HUES64 (cell line): ENCODE data around the gene TSPAN14.

Experiments used
- H3K27ac ChIP-seq: 2 replicates; pipeline ENCODE4 v1.7.0; 2013; ENCODE audit warnings: low read depth, low read length, inconsistent platforms
- H3K27me3 ChIP-seq: 2 replicates; pipeline ENCODE4 v1.6.1; 2013; ENCODE audit warnings: mild to moderate bottlenecking, low read length; ENCODE audit not compliant: insufficient read depth
- H3K36me3 ChIP-seq: 2 replicates; pipeline ENCODE4 v1.6.1; 2013; ENCODE audit warnings: mild to moderate bottlenecking, low read length; ENCODE audit not compliant: insufficient read depth
- H3K4me1 ChIP-seq: 2 replicates; pipeline ENCODE4 v1.6.1; 2013; ENCODE audit warnings: mild to moderate bottlenecking, low read length, moderate library complexity; ENCODE audit not compliant: insufficient read depth
- H3K4me3 ChIP-seq: 2 replicates; pipeline ENCODE4 v1.5.1; 2013; ENCODE audit warnings: mild to moderate bottlenecking, low read length, moderate library complexity
- H3K9ac ChIP-seq: 2 replicates; pipeline ENCODE4 v1.6.1; 2013; ENCODE audit warnings: mild to moderate bottlenecking, low read depth, low read length
- H3K9me3 ChIP-seq: 2 replicates; pipeline ENCODE4 v1.6.1; 2013; ENCODE audit warnings: low read depth, low read length; ENCODE audit not compliant: insufficient read depth
- WGBS: fragments of 150-250, 120-280 bp; methylation state at CpG from one replicate; pipeline ENCODE4 v1.1.7; 2013; ENCODE audit warnings: missing lambda C conversion rate; 5-methylcytosine and 5-hydroxymethylcytosine counted together

The TSPAN14 gene

GRCh38 chr10:80458638-80459037 lies 4.5 kb downstream of the TSPAN14 start:
- Histone ChIP-seq H3K27ac (no peak overlapping the region), H3K9me3 (no peaks in the 10 kb centered on the region), H3K4me3 (no peak overlapping the region), H3K9ac (no peak overlapping the region), H3K36me3 (no peaks in the 10 kb centered on the region), H3K4me1 (peaks cover 56% of the 10 kb centered on the region), H3K27me3 (peaks cover 10% of the 10 kb centered on the region)
- 93% methylated on average over 5 of the region's 6 CpGs for WGBS

GRCh38 chr10:80459047-80459865 lies 5.1 kb downstream of the TSPAN14 start:
- WGBS: 85% methylated on average over 9 of the region's 9 CpGs
- no peak overlapping the region; the same call in 1 of the 2 replicates for H3K27ac ChIP-seq
- H3K9ac ChIP-seq: peak overlapping the region; percentile 22

GRCh38 chr10:80460399-80461207 lies 6.5 kb downstream of the TSPAN14 start:
- H3K27ac ChIP-seq: peak overlapping the region; percentile 66
- 79% methylated on average over 6 of the region's 6 CpGs for WGBS
- peak overlapping the region; percentile 42 for H3K9ac ChIP-seq
- H3K4me1 ChIP-seq: peaks cover 67% of the 10 kb centered on the region
- H3K4me3 ChIP-seq: peak overlapping the region; percentile 30
- H3K36me3 ChIP-seq: no peaks in the 10 kb centered on the region
- peaks cover 5% of the 10 kb centered on the region for H3K27me3 ChIP-seq
- no peaks in the 10 kb centered on the region for H3K9me3 ChIP-seq

More at GRCh38 chr10:80459047-80459865, 5.1 kb downstream of the TSPAN14 start:
- Histone ChIP-seq H3K36me3 (no peaks in the 10 kb centered on the region), H3K4me1 (peaks cover 62% of the 10 kb centered on the region), H3K27me3 (peaks cover 10% of the 10 kb centered on the region; the same call in 1 of the 2 replicates), H3K4me3 (no peak overlapping the region), H3K9me3 (no peaks in the 10 kb centered on the region)

GRCh38 chr10:80461208-80462183 lies 7.4 kb downstream of the TSPAN14 start:
- 88% methylated on average over 8 of the region's 8 CpGs for WGBS
- Histone ChIP-seq H3K27ac (peak overlapping the region; percentile 4; the same call in 1 of the 2 replicates), H3K9ac (peak overlapping the region; percentile 34; the same call in 1 of the 2 replicates), H3K27me3 (no peaks in the 10 kb centered on the region; the same call in 1 of the 2 replicates), H3K36me3 (no peaks in the 10 kb centered on the region), H3K9me3 (no peaks in the 10 kb centered on the region), H3K4me3 (0 out of 2 replicates have a peak overlapping the region, but pooled peaks have one; percentile 30), H3K4me1 (peaks cover 72% of the 10 kb centered on the region)

- no peak overlapping the region for H3K27ac ChIP-seq
- peaks cover 82% of the 10 kb centered on the region for H3K4me1 ChIP-seq
- no peaks in the 10 kb centered on the region for H3K36me3 ChIP-seq
- 88% methylated on average over 5 of the region's 7 CpGs for WGBS
- no peak overlapping the region for H3K9ac ChIP-seq
- H3K27me3 ChIP-seq: peaks cover 4% of the 10 kb centered on the region; the same call in 1 of the 2 replicates
- H3K4me3 ChIP-seq: no peak overlapping the region
- H3K9me3 ChIP-seq: no peaks in the 10 kb centered on the region
These were observed 8.3 kb downstream of the TSPAN14 start for GRCh38 chr10:80462299-80462980.

GRCh38 chr10:80462981-80463741 lies 9.1 kb downstream of the TSPAN14 start:
- WGBS: 82% methylated on average over 4 of the region's 5 CpGs
- H3K4me3 ChIP-seq: no peak overlapping the region
- no peak overlapping the region for H3K27ac ChIP-seq
- H3K9me3 ChIP-seq: no peaks in the 10 kb centered on the region
- H3K27me3 ChIP-seq: peaks cover 4% of the 10 kb centered on the region; the same call in 1 of the 2 replicates
- peaks cover 89% of the 10 kb centered on the region for H3K4me1 ChIP-seq
- H3K36me3 ChIP-seq: no peaks in the 10 kb centered on the region
- no peak overlapping the region for H3K9ac ChIP-seq

GRCh38 chr10:80463868-80464267 lies 9.8 kb downstream of the TSPAN14 start:
- WGBS: 88% methylated on average over 10 of the region's 10 CpGs
- H3K27ac ChIP-seq: peak overlapping the region; percentile 90
- peaks cover 86% of the 10 kb centered on the region for H3K4me1 ChIP-seq
- no peaks in the 10 kb centered on the region for H3K36me3 ChIP-seq
- no peaks in the 10 kb centered on the region for H3K9me3 ChIP-seq
- H3K27me3 ChIP-seq: peaks cover 9% of the 10 kb centered on the region; the same call in 1 of the 2 replicates
- peak overlapping the region; percentile 80; the same call in 1 of the 2 replicates for H3K9ac ChIP-seq
- H3K4me3 ChIP-seq: no peak overlapping the region

- H3K27me3 ChIP-seq: peaks cover 11% of the 10 kb centered on the region; the same call in 1 of the 2 replicates
- H3K4me1 ChIP-seq: peaks cover 76% of the 10 kb centered on the region
- 20% methylated on average over 14 of the region's 14 CpGs for WGBS
- peak overlapping the region; percentile 90 for H3K27ac ChIP-seq
- H3K9ac ChIP-seq: peak overlapping the region; percentile 80
- H3K4me3 ChIP-seq: peak overlapping the region; percentile 40
- no peaks in the 10 kb centered on the region for H3K9me3 ChIP-seq
- peaks cover 2% of the 10 kb centered on the region; the same call in 1 of the 2 replicates for H3K36me3 ChIP-seq
These were observed 10.7 kb downstream of the TSPAN14 start for GRCh38 chr10:80464557-80465450.

- peaks cover 70% of the 10 kb centered on the region for H3K4me1 ChIP-seq
These were observed 11.3 kb downstream of the TSPAN14 start for GRCh38 chr10:80465451-80465835.

More at GRCh38 chr10:80465451-80465835, 11.3 kb downstream of the TSPAN14 start:
- Histone ChIP-seq H3K27me3 (peaks cover 11% of the 10 kb centered on the region; the same call in 1 of the 2 replicates), H3K36me3 (peaks cover 6% of the 10 kb centered on the region; the same call in 1 of the 2 replicates), H3K9me3 (no peaks in the 10 kb centered on the region), H3K4me3 (peak overlapping the region; percentile 40), H3K9ac (peak overlapping the region; percentile 80), H3K27ac (peak overlapping the region; percentile 90)
- WGBS: 68% methylated on average over 3 of the region's 3 CpGs
